OCI-LY7 (cell line): ENCODE data around the gene P2RY14.

Experiments used
- EZH2phosphoT487 ChIP-seq: fragments of 200-600 bp; sonication (generic); IDR thresholded peaks from 2 replicates; pipeline ENCODE4 v1.6.1; 2018; ENCODE audit warnings: low read depth, borderline replicate concordance, mild to moderate bottlenecking, mixed run types, antibody characterized with exemption, low read length, moderate library complexity, mixed read lengths
- TF ChIP-seq, protein P1 (sequence below): fragments of 200-600 bp; sonication (generic); conservative IDR thresholded peaks from 2 replicates; pipeline ENCODE4 v1.5.1; 2014; ENCODE audit warnings: mild to moderate bottlenecking, antibody characterized with exemption, low read length, moderate library complexity, mixed read lengths

DNA sequence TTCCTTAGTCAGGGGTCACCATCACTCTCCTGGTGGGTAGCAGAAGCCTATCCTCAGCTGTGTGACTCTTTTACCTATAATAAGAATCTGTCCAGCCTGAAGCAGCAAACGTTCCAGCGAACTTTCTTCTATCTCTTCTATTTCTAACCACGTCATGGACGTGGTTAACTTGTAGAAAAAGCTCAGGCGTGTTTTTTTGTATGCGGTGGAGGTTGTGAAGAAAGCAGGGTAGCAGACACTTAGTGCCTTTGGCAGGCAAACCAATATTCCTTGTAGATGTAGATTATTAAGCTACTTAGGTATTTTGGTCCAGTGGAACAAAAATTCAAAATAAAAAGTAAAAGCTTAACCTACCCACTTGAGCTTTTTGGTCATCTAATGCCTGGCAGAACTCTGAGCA is 43.5 kb downstream of the P2RY14 start:
- TF ChIP-seq, protein P1, sequence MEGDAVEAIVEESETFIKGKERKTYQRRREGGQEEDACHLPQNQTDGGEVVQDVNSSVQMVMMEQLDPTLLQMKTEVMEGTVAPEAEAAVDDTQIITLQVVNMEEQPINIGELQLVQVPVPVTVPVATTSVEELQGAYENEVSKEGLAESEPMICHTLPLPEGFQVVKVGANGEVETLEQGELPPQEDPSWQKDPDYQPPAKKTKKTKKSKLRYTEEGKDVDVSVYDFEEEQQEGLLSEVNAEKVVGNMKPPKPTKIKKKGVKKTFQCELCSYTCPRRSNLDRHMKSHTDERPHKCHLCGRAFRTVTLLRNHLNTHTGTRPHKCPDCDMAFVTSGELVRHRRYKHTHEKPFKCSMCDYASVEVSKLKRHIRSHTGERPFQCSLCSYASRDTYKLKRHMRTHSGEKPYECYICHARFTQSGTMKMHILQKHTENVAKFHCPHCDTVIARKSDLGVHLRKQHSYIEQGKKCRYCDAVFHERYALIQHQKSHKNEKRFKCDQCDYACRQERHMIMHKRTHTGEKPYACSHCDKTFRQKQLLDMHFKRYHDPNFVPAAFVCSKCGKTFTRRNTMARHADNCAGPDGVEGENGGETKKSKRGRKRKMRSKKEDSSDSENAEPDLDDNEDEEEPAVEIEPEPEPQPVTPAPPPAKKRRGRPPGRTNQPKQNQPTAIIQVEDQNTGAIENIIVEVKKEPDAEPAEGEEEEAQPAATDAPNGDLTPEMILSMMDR: no peak
- no peak for TF ChIP-seq EZH2phosphoT487
